Upper lobe of right lung (tissue), 1 donor: ENCODE measurements around the gene CBX7. TPM values are rescaled to one million over a fixed set of nuclear protein-coding genes. Genes with fewer than 3 reads are reported as not detected.

ENCODE experiments used
- ATAC-seq: fragments of 200-7000 bp; cut with Tn5 transposase; one replicate; pipeline ENCODE4 v1.9.1; 2020; ENCODE audit warnings: mild to moderate bottlenecking, moderate library complexity
- DNase-seq: peaks from one replicate; pipeline ENCODE4 v3.0.0-alpha.2; 2020
- H3K27ac ChIP-seq: fragments of 200-600 bp; one replicate; pipeline ENCODE4 v1.8.0; 2022
- H3K27me3 ChIP-seq: fragments of 200-600 bp; one replicate; pipeline ENCODE4 v1.8.0; 2022; ENCODE audit warnings: mild to moderate bottlenecking
- H3K36me3 ChIP-seq: fragments of 200-600 bp; one replicate; pipeline ENCODE4 v1.8.0; 2022
- H3K4me1 ChIP-seq: fragments of 200-600 bp; one replicate; pipeline ENCODE4 v1.8.0; 2022
- H3K4me3 ChIP-seq: fragments of 200-600 bp; one replicate; pipeline ENCODE4 v1.8.0; 2022; ENCODE audit warnings: mild to moderate bottlenecking
- H3K9me3 ChIP-seq: fragments of 200-600 bp; one replicate; pipeline ENCODE4 v1.8.0; 2022
- CTCF ChIP-seq: fragments of 200-600 bp; IDR thresholded peaks from one replicate; pipeline ENCODE4 v1.8.0; 2022; ENCODE audit warnings: antibody characterized with exemption
- intact Hi-C: fragments of 100-400 bp; cut with DNase I; formaldehyde crosslinking; loops from one replicate; pipeline ENCODE4 v1.11.0; 2022
- total RNA-seq: library from RNA; stranded (reverse); fragmentation: NEBNext Ultra II Directional; extraction: Animal tissue kit (Norgen Biotek cat#: 25700); gene quantifications from one replicate; pipeline ENCODE4 v1.2.1, GENCODE V29; 2021
- donor health status: DM: no; HTN: yes; CAD: no; lungs with severe emphysema.

CBX7 gene
- total RNA-seq, 1 donor from 2014 or later = 62.7 TPM

DNA sequence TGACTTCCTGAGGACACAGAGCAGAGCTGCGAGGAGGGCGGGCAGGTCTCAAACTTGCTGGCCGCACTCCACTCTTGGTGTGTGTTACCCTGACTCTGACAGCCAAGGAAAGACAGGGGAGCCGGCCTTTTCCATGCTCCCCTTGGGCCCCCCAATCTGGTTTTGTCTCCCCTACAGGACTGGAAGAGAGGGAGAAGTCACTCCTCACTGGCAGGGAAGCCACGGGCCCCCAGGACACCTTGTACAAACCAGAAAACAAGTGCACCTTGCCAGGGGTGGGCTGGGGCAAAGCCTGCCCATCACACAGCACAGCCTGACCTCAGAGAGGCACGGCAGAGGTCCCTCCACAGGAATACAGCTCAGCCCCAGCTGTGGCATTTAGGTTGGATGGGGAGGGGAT lies 20.2 kb downstream of the CBX7 start:
- no peak for ATAC-seq

DNA sequence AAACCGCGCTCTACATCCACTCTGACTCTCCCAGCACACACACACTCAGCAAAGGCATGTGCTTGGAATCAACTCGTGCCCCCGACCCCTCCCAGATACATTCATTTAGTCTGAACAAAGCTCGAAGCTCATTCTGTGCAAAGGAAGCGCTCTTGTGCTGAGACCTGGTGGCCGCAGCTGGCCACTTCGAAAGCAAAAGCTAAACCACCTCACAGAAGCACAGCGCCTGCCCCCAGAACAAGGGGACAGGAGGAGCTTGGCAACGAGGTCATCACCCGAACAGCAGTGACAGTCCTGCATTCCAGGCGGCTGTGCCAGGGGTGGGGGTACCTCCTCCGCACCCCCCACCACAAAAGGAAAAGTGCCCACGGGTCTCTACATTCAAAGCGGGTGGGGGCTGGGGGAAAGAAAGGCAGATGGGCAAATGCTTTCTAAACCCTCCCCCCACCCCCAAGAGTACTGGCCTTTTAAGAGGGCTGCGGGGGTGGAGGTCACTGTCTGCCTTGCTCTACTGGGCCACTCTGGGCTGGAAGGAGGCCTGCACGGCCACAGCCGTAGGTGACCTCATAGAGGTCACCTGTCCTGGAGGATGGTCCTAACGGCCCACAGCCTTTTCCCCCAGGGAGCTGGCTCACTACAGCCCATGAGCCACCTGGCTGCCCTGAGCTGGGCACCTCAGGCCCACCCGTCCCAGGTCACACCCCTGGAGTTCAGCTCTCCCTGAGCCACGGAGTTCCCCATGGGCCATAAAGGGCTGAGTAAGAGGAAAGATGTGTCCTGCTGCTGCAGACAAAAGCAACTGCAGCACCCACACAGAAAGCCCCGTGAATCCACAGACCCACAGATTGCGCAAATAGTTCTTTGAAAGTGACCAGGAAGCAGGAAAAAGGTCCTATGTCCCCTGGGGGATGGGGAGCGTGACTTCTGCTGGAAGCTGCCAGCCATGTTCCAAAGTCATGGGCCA lies 21.3 kb downstream of the CBX7 start:
- Histone ChIP-seq H3K4me1 (peaks cover 10% of the 10 kb centered on the region), H3K9me3 (no peaks in the 10 kb centered on the region), H3K4me3 (no peak overlapping the region), H3K36me3 (peaks cover 25% of the 10 kb centered on the region), H3K27ac (no peak overlapping the region), H3K27me3 (no peaks in the 10 kb centered on the region)
- peak; percentile 69 for ATAC-seq
- no peak for DNase-seq
- TF ChIP-seq CTCF = no peak
- intact Hi-C loops = no loop called here

More for the DNA sequence above, 20.2 kb downstream of the CBX7 start:
- peaks cover 10% of the 10 kb centered on the region for H3K4me1 ChIP-seq
- intact Hi-C loops = no loop called here
- H3K4me3 ChIP-seq = no peak overlapping the region
- DNase-seq = no peak
- H3K27ac ChIP-seq = no peak overlapping the region
- H3K9me3 ChIP-seq = no peaks in the 10 kb centered on the region
- H3K36me3 ChIP-seq = peaks cover 25% of the 10 kb centered on the region
- TF ChIP-seq CTCF = no peak
- H3K27me3 ChIP-seq = no peaks in the 10 kb centered on the region

DNA sequence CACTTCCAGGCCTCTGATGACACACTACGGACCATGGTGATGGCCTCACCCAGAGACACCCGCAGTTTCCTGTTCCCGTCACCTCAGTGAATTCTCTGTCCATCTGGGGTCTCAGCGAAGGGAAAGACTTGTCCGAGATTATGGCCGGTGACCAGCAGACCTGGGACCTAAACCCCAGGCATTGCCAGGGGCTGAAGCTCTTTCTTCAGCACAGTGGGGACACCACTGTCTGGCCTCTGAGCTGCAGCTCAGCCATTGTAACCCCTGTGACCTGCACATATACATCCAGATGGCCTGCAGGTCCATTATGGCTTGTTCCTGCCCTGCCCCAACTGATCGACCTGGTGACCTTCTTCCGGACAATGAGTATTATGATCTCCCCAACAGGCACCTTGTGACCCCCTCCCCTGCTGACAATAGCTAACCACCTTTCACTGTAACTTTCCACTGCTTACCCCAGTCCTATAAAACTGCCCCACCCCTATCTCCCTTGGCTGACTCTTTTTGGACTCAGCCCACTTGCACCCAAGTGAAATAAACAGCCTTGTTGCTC lies 22.3 kb downstream of the CBX7 start:
- no peak for DNase-seq
- ATAC-seq = no peak

GRCh38 chr22:39129746-39130145 lies 22.7 kb downstream of the CBX7 start:
- intact Hi-C loops = no loop called here
- Histone ChIP-seq H3K36me3 (peaks cover 25% of the 10 kb centered on the region), H3K9me3 (no peaks in the 10 kb centered on the region), H3K4me3 (no peak overlapping the region), H3K4me1 (peaks cover 10% of the 10 kb centered on the region), H3K27ac (no peak overlapping the region), H3K27me3 (no peaks in the 10 kb centered on the region)
- no peak for TF ChIP-seq CTCF
- DNase-seq = no peak
- ATAC-seq = no peak

More for the DNA sequence above, 22.3 kb downstream of the CBX7 start:
- peaks cover 25% of the 10 kb centered on the region for H3K36me3 ChIP-seq
- H3K27me3 ChIP-seq = no peaks in the 10 kb centered on the region
- no peak overlapping the region for H3K4me3 ChIP-seq
- peaks cover 10% of the 10 kb centered on the region for H3K4me1 ChIP-seq
- H3K27ac ChIP-seq = no peak overlapping the region
- no peaks in the 10 kb centered on the region for H3K9me3 ChIP-seq
- intact Hi-C loops = no loop called here
- TF ChIP-seq CTCF = no peak

- peaks cover 22% of the 10 kb centered on the region for H3K36me3 ChIP-seq
- TF ChIP-seq CTCF = no peak
- H3K4me3 ChIP-seq = no peak overlapping the region
- H3K9me3 ChIP-seq = no peaks in the 10 kb centered on the region
- no peaks in the 10 kb centered on the region for H3K27me3 ChIP-seq
- H3K27ac ChIP-seq = no peak overlapping the region
- intact Hi-C loops = no loop called here
- no peak for ATAC-seq
- H3K4me1 ChIP-seq = peaks cover 10% of the 10 kb centered on the region
- DNase-seq = no peak
Measured at GRCh38 chr22:39129081-39129480, 23.4 kb downstream of the CBX7 start.
